ENCODE measurements around the gene PKD2. TPM values are rescaled to one million over a fixed set of nuclear protein-coding genes. Genes with fewer than 3 reads are reported as not detected.

Gene PKD2
- total and polyA plus RNA-seq, 2 of the 13 experiments (the other 11 are each of a cell fraction or from before 2014, with no cell fraction given): 5.6 to 9.1 TPM

- TF ChIP-seq STAT6 (CRISPR knock-in tag; IDR thresholded peaks at IDR 0.05; ENCODE audit: borderline replicate concordance) (no peak), CSRNP1 (CRISPR knock-in tag; IDR thresholded peaks at IDR 0.05) (no peak), IRX3 (CRISPR knock-in tag; IDR thresholded peaks at IDR 0.05; ENCODE audit: borderline replicate concordance, low read depth) (no peak), BRD4 (CRISPR knock-in tag; IDR thresholded peaks at IDR 0.05) (no peak), ZNF350 (CRISPR knock-in tag; IDR thresholded peaks at IDR 0.05; ENCODE audit: borderline replicate concordance, low read depth) (0 out of 2 replicates have a peak, but pooled peaks have one; percentile 37), SOX5 (CRISPR knock-in tag; IDR thresholded peaks at IDR 0.05; ENCODE audit: borderline replicate concordance) (no peak), WIZ (CRISPR knock-in tag; IDR thresholded peaks at IDR 0.05) (no peak), TEAD3 (CRISPR knock-in tag; optimal IDR thresholded peaks at IDR 0.05; ENCODE audit: borderline replicate concordance) (no peak), ZBTB4 (CRISPR knock-in tag; IDR thresholded peaks at IDR 0.05; ENCODE audit: borderline replicate concordance) (no peak), NAIF1 (CRISPR knock-in tag; IDR thresholded peaks at IDR 0.05; ENCODE audit: borderline replicate concordance) (no peak), ZSCAN22 (CRISPR knock-in tag; IDR thresholded peaks at IDR 0.05) (no peak), KLF6 (CRISPR knock-in tag; IDR thresholded peaks at IDR 0.05) (no peak), HOXA3 (CRISPR knock-in tag; IDR thresholded peaks at IDR 0.05) (peak; percentile 29; the same call in 1 of the 2 replicates), POGZ (CRISPR knock-in tag; IDR thresholded peaks at IDR 0.05) (no peak), REST (IDR thresholded peaks at IDR 0.05; ENCODE audit: borderline replicate concordance in 1 of 2, low read depth in 1 of 2, low read length in 2 of 2) (no peak)
Measured at GRCh38 chr4:87985097-87985886, 22.1 kb upstream of the PKD2 start (continued).

Measured in HepG2 (cell line).